ENCODE measurements around the gene LUZP4. TPM values are rescaled to one million over a fixed set of nuclear protein-coding genes. Genes with fewer than 3 reads are reported as not detected.

LUZP4 gene
- total and polyA plus RNA-seq, 2 of the 13 experiments (the other 11 are each of a cell fraction or from before 2014, with no cell fraction given), result not detected

DNA sequence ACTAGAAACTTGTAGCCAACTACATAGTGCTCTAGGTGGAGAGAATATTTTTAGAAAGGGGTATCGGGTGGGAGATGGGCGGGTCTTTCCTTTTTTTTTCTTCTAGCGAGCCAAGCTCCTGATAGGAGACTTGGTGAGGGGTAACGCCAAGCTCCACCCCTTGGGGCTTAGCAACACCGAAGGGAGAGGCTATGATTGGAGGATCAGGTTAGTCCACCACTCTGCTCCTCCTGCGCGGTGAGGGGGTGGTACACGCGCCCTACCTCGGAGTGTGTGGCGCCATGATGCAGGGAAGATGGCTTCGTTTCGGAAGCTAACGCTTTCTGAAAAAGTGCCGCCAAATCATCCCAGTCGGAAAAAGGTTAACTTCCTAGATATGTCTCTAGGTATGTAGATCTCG is at the start of gene LUZP4 (continued):
- TF ChIP-seq CENPT (CRISPR knock-in tag; IDR thresholded peaks at IDR 0.05; ENCODE audit: low read depth) (no peak), HNRNPUL1 (IDR thresholded peaks at IDR 0.05; ENCODE audit: low read depth, low read length) (no peak), REL (CRISPR knock-in tag; conservative IDR thresholded peaks at IDR 0.05) (no peak), ZNF652 (CRISPR knock-in tag; IDR thresholded peaks at IDR 0.05; ENCODE audit: borderline replicate concordance, low read depth) (no peak), NFIB (CRISPR knock-in tag; IDR thresholded peaks at IDR 0.05; ENCODE audit: borderline replicate concordance) (no peak), ZNF777 (CRISPR knock-in tag; IDR thresholded peaks at IDR 0.05) (no peak), ZNF572 (CRISPR knock-in tag; IDR thresholded peaks at IDR 0.05) (no peak)

DNA sequence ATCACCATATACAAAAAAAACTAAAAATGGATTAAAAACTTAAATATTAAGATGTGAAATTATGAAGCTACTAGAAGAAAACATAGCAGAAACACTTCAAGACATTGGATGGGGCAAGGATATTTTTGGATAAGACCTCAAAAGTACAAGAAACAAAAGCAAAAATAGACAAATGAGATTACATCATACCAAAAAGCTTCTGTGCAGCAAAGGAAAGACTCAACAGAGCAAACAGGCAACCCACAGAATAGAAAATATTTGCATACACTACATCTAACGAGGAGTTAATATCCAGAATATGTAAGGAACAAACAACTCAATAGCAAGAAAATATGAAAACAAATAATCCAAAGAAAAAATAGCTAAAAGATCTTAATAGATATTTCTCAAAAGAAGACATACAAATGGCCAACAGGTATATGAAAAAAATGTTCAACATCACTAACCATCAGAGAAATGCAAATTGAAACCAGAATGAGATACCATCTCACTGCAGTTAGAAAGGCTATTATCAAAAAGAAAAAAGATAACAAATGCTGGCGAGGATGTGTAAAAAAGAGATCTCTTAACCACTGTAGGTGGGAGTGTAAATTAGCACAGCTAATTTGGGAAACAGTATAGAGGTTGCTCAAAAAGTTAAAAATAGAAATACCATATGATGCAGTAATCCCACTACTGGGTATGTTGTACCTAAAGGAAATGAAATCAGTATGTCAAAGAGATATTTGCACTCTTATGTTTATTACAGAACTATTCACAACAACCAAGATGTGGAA is 37.9 kb upstream of the LUZP4 start:
- intact Hi-C loops (cut with micrococcal nuclease; ENCODE audit: unreplicated experiment) (no loop called here), in situ Hi-C loops (cut with HindIII; ENCODE audit: extremely low pct_ligation_motif_present, low pct_unique_long_range_greater_than_20kb) (no loop called here)
- no peaks in the 10 kb centered on the region for H3K4me1 ChIP-seq (ENCODE audit: insufficient read depth, low read length)
- H3K27ac ChIP-seq (ENCODE audit: extremely low read length, insufficient read depth, low read length), result no peak overlapping the region
- DNase-seq (ENCODE audit: low spot score) (no peak), ATAC-seq (no peak), FAIRE-seq (no peak)
- no peak overlapping the region for H2AFZ ChIP-seq (ENCODE audit: low read length)
- H3K79me2 ChIP-seq (ENCODE audit: insufficient read depth, low read length), result no peaks in the 10 kb centered on the region
- no peaks in the 10 kb centered on the region for H3K36me3 ChIP-seq (replicated peaks in 1 of 2; ENCODE audit: control insufficient read depth in 1 of 2, insufficient read depth in 2 of 2, low read length in 2 of 2)
- no peaks in the 10 kb centered on the region for H3K27me3 ChIP-seq (ENCODE audit: control insufficient read depth in 1 of 2, insufficient read depth in 2 of 2, low read length in 2 of 2)
- WGBS (ENCODE audit: low lambda C conversion rate), result 0% methylated on average over 2 of the region's 2 CpGs
- POLR2A ChIA-PET, result no interaction called here
- H3K9ac ChIP-seq (ENCODE audit: insufficient read depth, low read depth, low read length), result no peak overlapping the region
- no TSS peak for BruUV-seq (replicated peaks)
- no peaks in the 10 kb centered on the region for H4K20me1 ChIP-seq (ENCODE audit: insufficient read depth, low read length)
- no peaks in the 10 kb centered on the region for H3K9me3 ChIP-seq (ENCODE audit: low read length)
- CTCF ChIA-PET (ENCODE audit: low intra/inter-chr PET ratio, low total read pairs), result no interaction called here
- H3K4me2 ChIP-seq (ENCODE audit: low read depth, low read length), result no peak overlapping the region
- H3K4me3 ChIP-seq (replicated peaks in 1 of 3; ENCODE audit: insufficient read depth in 1 of 3, low read depth in 2 of 3, low read length in 3 of 3), result no peak overlapping the region
- TF ChIP-seq TRIM24 (CRISPR knock-in tag; IDR thresholded peaks at IDR 0.05), result no peak
- no peak for TF ChIP-seq KLF6 (CRISPR knock-in tag; IDR thresholded peaks at IDR 0.05)
- TF ChIP-seq, protein P1, sequence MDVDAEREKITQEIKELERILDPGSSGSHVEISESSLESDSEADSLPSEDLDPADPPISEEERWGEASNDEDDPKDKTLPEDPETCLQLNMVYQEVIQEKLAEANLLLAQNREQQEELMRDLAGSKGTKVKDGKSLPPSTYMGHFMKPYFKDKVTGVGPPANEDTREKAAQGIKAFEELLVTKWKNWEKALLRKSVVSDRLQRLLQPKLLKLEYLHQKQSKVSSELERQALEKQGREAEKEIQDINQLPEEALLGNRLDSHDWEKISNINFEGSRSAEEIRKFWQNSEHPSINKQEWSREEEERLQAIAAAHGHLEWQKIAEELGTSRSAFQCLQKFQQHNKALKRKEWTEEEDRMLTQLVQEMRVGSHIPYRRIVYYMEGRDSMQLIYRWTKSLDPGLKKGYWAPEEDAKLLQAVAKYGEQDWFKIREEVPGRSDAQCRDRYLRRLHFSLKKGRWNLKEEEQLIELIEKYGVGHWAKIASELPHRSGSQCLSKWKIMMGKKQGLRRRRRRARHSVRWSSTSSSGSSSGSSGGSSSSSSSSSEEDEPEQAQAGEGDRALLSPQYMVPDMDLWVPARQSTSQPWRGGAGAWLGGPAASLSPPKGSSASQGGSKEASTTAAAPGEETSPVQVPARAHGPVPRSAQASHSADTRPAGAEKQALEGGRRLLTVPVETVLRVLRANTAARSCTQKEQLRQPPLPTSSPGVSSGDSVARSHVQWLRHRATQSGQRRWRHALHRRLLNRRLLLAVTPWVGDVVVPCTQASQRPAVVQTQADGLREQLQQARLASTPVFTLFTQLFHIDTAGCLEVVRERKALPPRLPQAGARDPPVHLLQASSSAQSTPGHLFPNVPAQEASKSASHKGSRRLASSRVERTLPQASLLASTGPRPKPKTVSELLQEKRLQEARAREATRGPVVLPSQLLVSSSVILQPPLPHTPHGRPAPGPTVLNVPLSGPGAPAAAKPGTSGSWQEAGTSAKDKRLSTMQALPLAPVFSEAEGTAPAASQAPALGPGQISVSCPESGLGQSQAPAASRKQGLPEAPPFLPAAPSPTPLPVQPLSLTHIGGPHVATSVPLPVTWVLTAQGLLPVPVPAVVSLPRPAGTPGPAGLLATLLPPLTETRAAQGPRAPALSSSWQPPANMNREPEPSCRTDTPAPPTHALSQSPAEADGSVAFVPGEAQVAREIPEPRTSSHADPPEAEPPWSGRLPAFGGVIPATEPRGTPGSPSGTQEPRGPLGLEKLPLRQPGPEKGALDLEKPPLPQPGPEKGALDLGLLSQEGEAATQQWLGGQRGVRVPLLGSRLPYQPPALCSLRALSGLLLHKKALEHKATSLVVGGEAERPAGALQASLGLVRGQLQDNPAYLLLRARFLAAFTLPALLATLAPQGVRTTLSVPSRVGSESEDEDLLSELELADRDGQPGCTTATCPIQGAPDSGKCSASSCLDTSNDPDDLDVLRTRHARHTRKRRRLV (CRISPR knock-in tag; IDR thresholded peaks at IDR 0.05), result no peak
- TF ChIP-seq, protein P2, sequence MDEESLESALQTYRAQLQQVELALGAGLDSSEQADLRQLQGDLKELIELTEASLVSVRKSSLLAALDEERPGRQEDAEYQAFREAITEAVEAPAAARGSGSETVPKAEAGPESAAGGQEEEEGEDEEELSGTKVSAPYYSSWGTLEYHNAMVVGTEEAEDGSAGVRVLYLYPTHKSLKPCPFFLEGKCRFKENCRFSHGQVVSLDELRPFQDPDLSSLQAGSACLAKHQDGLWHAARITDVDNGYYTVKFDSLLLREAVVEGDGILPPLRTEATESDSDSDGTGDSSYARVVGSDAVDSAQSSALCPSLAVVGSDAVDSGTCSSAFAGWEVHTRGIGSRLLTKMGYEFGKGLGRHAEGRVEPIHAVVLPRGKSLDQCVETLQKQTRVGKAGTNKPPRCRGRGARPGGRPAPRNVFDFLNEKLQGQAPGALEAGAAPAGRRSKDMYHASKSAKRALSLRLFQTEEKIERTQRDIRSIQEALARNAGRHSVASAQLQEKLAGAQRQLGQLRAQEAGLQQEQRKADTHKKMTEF (CRISPR knock-in tag; IDR thresholded peaks at IDR 0.05), result no peak
- TF ChIP-seq, protein P3, sequence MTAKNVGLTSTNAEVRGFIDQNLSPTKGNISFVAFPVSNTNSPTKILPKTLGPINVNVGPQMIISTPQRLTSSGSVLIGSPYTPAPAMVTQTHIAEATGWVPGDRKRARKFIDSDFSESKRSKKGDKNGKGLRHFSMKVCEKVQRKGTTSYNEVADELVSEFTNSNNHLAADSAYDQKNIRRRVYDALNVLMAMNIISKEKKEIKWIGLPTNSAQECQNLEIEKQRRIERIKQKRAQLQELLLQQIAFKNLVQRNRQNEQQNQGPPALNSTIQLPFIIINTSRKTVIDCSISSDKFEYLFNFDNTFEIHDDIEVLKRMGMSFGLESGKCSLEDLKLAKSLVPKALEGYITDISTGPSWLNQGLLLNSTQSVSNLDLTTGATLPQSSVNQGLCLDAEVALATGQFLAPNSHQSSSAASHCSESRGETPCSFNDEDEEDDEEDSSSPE (CRISPR knock-in tag; IDR thresholded peaks at IDR 0.05), result no peak
- TF ChIP-seq CCDC6 (CRISPR knock-in tag; IDR thresholded peaks at IDR 0.05), result no peak
- TF ChIP-seq RELA (CRISPR knock-in tag; IDR thresholded peaks at IDR 0.05), result no peak
- TF ChIP-seq XRCC5 (optimal IDR thresholded peaks at IDR 0.05; ENCODE audit: low read length), result no peak
- TF ChIP-seq TBL1XR1 (IDR thresholded peaks at IDR 0.05; ENCODE audit: borderline replicate concordance, low read length, partially characterized antibody), result no peak
